ENCODE data around the gene ATRN.

GRCh38 chr20:3672547-3673171 lies 201.8 kb downstream of the ATRN start:
- TF ChIP-seq, protein P1, sequence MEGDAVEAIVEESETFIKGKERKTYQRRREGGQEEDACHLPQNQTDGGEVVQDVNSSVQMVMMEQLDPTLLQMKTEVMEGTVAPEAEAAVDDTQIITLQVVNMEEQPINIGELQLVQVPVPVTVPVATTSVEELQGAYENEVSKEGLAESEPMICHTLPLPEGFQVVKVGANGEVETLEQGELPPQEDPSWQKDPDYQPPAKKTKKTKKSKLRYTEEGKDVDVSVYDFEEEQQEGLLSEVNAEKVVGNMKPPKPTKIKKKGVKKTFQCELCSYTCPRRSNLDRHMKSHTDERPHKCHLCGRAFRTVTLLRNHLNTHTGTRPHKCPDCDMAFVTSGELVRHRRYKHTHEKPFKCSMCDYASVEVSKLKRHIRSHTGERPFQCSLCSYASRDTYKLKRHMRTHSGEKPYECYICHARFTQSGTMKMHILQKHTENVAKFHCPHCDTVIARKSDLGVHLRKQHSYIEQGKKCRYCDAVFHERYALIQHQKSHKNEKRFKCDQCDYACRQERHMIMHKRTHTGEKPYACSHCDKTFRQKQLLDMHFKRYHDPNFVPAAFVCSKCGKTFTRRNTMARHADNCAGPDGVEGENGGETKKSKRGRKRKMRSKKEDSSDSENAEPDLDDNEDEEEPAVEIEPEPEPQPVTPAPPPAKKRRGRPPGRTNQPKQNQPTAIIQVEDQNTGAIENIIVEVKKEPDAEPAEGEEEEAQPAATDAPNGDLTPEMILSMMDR (conservative IDR thresholded peaks at IDR 0.05), result no peak
- no peak for TF ChIP-seq ZFX (IDR thresholded peaks at IDR 0.05)

Measured in C4-2B (cell line).